Cardiac atrium fibroblast (primary cell): ENCODE data around the gene HMGCS1. TPM values are rescaled to one million over a fixed set of nuclear protein-coding genes. Genes with fewer than 3 reads are reported as not detected.

ENCODE experiments used
- total RNA-seq: library from RNA; depleted of rRNA; stranded (reverse); fragments of >200 nt; gene quantifications from 2 replicates; pipeline ENCODE4 v1.2.3, GENCODE V29; 2015

The HMGCS1 gene
- total RNA-seq: 21.8 and 32.4 TPM in 2 replicates

GRCh38 chr5:43313035-43313853 is at the start of gene HMGCS1:
HMGCS1 (minus strand) TSS chr5:43313412; CDS start chr5:43298965, 14,447 bp downstream.

Other genes with a start within 250 kb of the HMGCS1 start
- gene ZNF131, start 192.5 kb downstream of the HMGCS1 start, total RNA-seq: 19.5 and 21.4 TPM in 2 replicates
- gene NIM1K, start 121.2 kb downstream of the HMGCS1 start, total RNA-seq: 1.1 and 1.6 TPM in 2 replicates
- gene CCL28, start 99.0 kb upstream of the HMGCS1 start, total RNA-seq: 2.9 and 5.2 TPM in 2 replicates
- 11.0 and 26.2 TPM in 2 replicates for gene TMEM267, start 170.5 kb upstream of the HMGCS1 start, total RNA-seq
- gene C5orf34, start 201.7 kb upstream of the HMGCS1 start, total RNA-seq: 1.1 and 4.2 TPM in 2 replicates
- gene PAIP1, start 243.7 kb upstream of the HMGCS1 start, total RNA-seq: 62.1 and 103 TPM in 2 replicates